ENCODE data around the gene SH3PXD2A. TPM values are rescaled to one million over a fixed set of nuclear protein-coding genes. Genes with fewer than 3 reads are reported as not detected.

Gene SH3PXD2A
- total RNA-seq, 1 donor from 2014 or later = 8.2 TPM

DNA sequence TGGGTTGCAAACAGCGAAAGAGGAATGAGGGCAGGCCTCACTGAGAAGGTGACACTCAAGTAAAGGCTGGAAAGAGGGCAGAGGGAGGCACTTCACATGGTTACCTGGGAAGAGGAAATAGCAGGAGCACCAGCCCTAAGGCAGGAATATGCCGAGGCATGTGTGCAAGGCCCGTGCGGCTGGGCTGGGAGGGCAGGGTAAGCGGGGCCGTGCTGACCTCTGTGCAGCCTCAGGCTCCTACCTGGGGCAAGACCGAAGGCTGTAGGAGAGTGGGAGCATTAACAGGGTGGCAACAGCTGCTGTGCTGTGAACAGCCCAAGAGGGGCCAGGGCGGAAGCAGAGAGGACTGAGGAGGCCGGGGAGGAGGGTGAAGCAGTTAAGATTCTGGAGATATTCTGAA is 24.0 kb upstream of the SH3PXD2A start:
- DNase-seq (ENCODE audit: low read depth) = no peak

DNA sequence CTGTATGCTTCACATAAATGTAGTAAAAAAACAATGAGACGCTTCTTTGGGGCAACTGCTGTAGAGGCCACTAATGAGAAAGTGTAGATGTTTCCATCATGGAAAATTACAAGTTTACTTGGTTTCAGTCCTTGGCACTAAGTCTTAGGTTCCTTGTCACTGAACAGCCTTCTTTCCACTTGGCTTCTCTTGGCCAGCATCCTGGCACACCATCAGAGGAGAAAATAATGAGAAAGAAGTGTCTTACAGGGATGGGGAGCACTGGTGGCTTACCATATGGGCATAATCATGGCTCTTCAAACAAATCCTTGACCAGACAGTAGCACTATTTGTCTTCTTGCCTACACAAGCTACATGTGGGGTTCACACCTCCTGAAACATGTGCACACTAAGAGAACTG is 22.5 kb upstream of the SH3PXD2A start:
- DNase-seq (ENCODE audit: low read depth) = no peak

DNA sequence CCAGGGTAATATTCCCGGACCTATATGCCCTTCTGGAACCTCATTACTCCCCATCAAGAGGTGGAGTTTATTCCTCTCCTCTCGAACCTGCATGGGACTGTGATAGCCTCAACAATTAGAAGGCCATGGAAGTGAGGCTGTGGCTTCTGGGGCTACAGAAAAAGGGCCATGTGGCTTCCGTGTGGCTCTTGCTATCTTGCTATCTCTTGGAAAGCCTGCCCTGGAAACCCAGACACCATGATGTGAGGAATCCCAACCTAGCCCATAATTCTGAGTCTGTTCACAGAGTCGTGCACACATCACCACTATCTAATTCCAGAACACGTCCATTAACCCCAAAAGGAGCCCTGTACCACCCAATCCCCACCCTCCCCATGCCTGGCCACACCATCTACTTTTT is 20.8 kb upstream of the SH3PXD2A start:
- no peak for DNase-seq (ENCODE audit: low read depth)

DNA sequence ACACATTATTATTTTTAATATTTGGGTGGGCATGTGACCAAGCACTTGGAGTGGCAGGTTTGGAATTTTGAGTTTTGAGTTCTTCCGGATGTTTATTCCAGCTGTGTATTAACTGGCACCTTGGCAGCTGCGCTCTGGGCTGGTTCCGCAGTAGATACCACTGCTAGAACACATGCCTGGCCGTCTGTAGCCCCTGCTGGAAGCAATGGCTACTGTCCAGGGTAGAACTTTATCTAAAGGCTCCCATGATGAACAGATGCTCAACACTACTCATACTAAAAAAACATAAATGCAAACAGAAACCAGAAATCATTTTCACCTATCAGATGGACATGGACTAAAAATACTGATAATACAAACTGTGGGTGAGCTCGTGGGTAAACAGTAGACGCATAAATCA is 19.4 kb upstream of the SH3PXD2A start:
- DNase-seq (ENCODE audit: low read depth) = no peak

DNA sequence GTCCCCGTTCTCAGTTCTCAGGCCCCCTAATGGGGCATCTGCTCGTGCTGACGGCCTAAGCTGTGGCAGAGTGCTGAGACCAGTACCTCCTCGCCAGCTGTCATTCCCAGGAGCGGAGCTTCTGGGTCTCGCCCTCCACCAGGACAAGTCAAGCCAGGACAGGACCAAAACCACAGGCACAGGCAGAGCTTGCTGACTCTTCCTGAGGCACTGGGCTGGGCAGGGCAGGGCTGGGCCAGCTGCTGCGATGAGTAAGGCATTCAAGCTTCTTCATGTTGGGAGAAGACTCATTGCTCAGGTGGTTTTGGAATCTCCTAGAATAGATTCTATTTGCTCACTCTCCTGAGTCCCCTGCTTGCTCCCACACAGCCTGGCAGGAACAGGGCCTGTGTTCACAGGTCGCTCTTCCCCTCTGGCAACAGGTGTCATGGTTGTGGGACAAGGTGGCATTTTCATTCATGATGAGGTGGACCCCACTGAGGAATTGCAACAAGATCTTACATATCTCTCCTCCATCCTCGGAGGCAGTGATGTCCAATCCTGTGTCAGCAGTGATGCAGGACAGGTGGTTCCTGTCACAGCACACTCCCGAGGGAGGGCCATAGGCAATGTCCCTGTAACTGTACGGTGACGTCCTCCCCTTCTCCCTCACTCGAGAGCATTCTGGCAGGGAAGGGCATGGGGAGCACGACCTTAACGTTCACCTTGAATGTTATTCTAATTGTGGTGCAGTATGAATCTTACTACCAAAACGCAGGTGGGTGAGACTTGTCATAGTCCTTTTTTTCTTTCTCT is 17.0 kb upstream of the SH3PXD2A start:
- peak; percentile 71 for DNase-seq (ENCODE audit: low read depth)

DNA sequence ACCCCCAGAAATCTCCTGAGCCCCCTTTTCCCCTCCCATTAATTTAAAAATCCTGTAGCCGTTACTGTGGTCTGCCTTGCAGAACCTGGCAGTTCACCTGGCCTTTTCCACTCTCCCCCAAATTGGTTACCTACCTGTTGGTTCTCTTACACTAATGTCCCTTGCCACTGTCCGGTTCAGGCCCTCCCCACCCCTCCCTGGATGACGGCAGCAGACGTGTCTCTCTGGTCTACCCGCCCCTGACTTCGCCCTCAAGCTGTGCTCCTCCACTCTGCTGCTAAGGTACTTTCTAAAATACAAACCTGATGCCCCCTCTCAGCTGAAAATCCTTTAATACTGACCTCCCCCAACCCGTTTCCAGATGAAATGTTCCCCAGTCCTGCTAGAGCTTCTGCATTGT is 15.6 kb upstream of the SH3PXD2A start:
- no peak for DNase-seq (ENCODE audit: low read depth)

DNA sequence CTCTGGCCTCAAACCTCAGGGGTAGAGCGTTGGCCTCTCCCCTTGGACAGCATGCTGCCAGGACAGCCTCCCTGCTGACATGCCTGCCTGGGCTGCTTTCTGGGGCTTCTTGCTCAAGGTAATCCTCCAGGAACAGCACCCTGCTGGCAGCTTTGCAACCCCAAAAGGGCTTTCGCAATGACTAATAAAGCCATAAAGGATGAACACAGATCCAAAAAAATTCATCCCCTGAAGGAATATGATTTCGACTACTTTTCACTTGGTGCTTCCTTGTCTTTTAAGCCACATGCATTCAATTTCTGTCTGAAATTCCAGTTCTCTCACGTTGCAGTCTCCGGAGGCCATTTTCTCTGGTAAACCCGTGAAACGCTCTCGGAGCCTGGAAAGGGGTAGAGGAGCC is 15.1 kb upstream of the SH3PXD2A start:
- DNase-seq (ENCODE audit: low read depth) = no peak

DNA sequence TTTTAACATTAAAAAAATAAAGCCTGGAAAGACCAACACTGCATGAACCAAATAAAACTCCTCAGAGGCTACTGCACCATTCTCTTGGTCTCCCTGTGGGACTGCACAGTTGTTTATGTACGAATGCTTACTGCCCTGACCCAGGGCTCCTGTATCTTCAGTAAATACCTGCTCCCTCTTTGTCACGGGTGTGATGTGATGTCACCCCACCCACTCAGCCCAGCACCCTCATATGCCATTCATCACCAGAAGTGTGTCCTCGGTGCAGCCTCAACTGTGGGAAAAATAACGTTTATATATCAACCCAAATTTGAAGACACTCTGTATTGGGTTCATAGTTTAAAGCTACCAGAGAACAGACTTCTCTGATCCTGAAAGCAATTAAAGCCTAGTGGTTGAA is 14.0 kb upstream of the SH3PXD2A start:
- no peak for DNase-seq (ENCODE audit: low read depth)

DNA sequence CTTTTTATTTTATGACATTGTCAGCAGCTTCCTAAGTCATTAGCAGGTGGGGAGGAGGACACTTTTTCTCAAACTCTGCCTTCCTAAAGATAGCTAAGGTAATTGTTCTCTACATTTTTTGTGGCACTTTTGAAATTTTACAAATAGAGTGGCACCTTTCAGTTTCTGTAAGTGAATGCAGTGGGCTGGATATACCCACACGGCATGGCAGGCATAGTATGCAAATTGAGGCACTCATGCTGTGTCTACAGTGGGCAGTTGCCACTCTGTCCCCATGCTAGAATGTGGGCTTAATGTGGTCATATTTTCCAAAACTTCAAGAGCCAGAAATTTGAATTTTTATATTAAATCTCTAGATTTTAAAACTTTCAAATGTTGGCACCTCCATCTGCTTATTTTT is 12.8 kb upstream of the SH3PXD2A start:
- DNase-seq (ENCODE audit: low read depth) = no peak

DNA sequence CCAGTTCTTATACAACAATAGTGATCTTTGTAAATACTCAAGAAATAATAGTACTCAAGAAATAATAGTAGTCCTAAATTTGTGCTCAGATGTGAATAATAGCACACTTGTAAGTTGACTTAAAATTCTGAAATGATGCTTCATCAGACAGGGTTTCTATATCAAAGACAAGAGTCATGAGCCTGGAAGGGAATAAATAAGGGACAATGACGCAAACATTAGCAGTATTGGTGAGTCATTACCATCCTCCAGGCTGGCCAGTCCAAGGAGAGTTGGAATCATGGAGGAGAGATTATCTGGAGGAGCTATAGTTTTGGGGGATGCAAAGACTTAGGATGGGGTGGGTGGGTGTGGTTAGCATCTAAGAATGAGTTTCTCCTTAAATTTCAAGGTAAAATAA is 6.1 kb upstream of the SH3PXD2A start:
- DNase-seq (ENCODE audit: low read depth) = no peak

DNA sequence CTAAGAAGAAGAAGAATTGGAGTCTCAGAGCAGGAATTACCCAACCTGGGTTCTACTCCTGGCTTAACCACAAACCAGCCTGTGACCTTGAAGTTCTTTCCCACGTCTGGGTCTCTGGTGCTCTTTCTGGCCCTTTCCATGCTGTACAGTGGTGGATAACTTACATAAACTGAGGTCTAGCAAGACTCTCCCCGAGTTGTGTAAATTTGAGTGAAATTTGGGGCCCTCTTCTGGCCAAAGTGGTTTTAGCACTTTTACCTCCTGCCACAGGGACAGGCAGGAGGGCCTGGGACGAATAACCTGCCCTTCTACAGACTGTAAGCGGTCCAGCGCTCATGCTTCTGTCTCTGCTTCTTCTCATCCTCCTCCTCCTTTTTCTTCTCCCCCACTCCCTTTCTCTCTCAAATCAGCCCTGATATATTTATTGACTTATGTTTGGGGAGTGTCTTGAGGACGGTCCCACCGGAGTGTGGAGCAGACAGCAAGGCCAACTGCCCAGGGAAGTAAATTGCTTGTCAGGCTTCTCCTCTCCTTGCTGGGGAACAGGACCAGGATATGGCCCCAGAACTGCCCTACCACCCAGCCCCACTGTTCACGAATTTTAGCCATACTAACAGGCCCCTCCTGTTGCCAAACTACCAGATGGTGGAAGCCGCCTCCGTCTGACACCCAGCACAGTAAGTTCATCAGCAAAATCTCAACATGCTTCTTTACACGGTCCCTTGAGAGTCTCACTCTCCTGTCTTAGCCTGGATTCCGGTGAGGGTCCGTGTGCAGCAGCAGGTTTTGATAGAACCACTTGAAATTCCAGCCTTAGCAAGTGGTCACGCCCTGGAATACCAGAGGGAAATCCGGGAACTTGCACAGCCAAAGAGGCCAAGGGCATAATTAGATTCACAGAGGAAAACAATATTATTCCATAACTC is 4.0 kb upstream of the SH3PXD2A start:
- peak; percentile 69 for DNase-seq (ENCODE audit: low read depth)

DNA sequence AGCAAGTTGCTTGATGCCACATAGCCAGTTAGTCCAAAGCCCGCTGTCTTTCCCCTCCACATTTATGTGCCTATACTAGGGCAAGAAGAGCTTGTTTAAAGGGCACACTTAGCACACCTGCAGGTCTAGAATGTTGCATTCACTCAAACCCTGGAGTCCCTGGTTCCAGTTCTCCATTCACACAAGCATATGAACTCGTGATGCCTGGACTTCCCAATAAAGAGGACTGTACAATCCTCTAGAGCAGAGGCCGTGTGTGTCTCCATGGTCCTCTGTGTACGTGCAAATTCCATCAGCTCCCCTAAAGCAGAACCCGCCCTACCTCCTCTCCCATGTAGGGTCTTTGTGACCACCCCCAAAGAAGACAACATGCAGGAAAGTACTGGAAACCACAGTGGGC is 3.0 kb upstream of the SH3PXD2A start:
- no peak for DNase-seq (ENCODE audit: low read depth)

DNA sequence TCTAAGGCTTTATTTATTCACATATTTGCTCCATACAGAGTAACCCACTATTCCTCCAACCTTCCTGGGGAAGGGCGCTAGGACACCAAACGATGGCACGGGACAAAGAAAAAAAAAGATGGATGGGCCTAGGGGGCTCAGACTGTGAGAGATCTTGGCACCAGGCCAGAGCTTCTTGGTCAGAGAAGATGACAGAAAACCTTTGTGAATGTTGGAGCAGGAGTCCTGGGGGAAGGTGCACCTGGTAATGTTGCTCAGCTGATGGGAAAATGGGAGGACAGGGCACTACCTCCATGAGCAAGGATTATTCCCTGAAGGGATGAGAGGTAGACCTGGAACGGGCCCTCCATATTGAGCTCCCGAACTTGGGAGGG is 1.4 kb upstream of the SH3PXD2A start:
- no peak for DNase-seq (ENCODE audit: low read depth)

DNA sequence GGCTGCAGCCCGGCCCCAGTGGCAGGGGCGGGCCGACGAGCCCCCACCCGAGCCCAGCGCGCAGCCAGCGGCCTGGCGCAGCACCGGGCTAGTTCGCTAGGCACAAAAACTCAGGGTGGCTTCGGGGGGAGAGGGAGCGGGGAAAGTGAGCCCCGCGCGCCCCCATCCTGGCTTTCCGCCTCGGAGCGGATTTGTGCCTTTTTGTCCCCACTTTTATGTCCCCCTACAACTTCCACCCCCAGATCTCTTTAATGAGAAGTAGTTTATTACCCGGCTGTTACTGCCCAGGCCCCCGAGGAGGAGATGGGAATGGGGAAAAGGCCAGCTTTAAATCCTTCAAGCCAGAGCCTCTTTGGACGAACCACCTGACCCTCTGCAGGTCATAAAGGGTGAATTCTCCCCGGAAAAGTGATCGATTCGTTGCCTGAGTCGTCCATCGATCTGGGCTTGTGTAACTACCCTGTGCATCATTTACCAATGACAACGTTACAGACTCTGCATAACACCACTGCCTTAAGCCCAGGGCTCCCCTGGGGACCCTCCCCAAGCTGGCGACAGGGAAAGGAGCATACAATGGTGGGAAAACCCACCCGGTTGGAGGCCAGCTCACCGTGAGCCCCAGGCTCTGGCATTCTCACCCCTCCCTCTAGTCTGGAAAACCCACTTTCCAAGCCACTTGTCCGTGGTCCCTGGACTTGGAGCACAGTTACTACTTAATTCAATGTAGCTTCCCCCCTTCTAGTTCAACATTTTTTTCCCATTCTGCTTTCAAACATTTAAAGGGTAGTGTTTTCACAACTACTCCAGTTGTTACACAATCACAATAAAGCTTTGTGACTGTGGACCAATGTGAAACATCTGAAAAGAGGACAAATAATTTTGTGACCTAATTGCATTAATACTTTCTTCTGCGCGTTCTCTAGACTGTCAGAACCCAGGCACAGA is 748 bp upstream of the SH3PXD2A start:
- DNase-seq (ENCODE audit: low read depth) = no peak

DNA sequence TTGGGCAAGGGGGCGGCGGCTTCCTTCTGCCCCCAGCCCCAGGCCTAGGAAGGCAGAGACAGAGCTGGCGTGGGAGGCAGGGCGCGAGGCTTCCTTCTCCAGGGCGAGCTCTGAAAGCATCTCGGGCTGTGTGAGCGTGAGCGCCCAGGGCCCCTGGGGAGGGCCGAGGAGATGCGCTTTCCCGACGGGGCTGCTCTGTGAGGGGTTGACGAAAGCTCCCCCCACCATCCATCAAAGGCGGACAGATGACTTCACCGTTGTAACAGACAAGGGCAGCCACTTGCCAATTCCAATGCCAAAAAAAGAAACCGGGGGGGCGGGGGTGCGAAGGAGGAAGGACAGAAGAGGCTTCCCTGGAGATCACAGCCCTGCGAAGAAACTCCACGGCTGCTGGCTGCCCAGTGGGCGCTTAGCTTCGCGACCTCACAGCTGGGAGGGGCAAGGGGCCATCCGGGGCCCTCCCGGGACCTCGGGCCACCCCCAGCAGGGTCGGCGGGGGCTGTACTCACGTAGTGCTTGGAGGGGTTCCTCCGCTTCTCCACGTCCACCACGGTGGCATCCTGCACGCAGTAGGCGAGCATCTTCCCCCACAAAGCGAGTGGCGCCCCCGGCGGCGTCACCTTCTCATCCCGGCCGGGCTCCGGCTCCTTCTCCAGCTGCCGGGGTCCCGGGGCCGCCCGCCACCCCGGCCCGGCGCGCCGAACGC is 537 bp downstream of the SH3PXD2A start:
- no peak for DNase-seq (ENCODE audit: low read depth)

DNA sequence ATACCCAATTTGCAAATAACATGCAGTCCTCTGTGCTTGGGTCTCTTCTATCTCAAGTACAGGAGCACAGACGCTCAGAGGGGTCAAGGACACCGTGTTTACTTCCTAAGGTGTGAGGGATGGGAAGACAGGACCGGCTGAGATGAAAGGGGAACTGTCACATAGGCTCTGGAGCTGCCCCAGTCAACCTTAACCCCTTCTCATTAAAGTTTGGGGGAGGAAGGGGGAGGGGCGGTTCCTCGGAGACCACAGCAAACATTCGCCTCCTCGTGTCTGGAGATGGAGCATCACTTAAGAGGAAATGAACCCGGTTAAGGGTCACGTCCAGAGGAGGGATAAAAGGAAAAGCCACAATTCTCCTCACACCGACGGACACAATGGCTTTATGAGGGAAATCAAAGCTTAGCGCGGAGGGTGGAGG is 1.1 kb downstream of the SH3PXD2A start:
- no peak for DNase-seq (ENCODE audit: low read depth)

DNA sequence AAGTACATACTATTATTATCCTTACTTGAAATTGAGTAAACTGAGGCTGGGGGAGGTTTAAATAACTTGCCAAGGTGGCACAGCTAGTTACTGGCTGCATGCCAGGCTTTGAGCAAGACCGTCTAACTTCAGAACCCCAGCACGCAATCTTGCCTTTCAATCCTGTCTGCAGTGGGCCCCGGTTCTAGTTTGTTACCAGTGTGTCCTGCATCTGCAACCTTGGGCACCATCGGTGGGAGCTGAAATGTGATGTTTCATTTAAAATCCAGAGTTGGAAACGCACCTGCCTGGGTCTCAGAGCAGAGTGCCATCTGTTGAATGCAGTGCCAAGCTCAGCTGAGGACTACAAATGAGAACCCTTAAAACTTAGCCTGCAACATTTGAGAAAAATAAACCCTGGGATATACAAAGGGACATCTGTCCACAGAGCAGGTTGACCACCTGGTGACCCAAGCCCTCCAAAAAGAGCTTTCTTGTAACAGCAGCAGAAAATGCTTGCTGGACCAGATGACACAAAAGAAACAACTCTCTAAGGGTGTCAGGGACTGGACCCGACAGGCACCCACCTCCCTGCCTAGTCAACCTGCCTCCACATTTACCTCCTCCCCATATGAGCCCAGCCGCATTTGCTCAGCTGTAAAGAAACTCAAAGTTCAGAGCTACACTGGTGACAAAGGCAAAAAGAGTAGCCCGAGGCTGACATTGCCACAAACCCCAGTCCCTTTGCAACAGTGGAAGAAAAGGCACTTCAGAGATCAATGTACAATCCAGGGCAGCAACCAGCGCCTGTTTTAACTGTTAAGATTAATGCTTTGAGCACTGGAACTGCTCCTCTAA is 1.7 kb downstream of the SH3PXD2A start:
- DNase-seq (ENCODE audit: low read depth) = no peak

DNA sequence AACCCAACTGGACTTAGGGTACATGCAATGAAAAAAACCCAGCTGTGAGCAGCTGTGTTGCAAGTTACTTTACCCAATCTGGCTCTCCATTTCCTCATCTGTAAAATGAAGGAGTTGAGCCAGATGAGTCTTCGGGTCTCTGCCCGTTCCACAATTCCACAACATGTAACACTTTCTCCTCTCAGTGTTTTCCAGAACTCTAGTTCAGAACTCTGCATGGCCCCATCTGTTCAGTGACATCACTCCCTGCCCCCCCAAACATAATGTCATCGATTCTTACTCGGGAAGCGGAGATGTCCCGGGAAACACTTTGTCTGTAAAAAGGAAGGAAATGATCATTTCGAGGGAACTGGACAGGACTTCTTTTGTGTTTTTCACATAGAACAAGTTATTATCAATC is 2.5 kb downstream of the SH3PXD2A start:
- DNase-seq (ENCODE audit: low read depth) = no peak

DNA sequence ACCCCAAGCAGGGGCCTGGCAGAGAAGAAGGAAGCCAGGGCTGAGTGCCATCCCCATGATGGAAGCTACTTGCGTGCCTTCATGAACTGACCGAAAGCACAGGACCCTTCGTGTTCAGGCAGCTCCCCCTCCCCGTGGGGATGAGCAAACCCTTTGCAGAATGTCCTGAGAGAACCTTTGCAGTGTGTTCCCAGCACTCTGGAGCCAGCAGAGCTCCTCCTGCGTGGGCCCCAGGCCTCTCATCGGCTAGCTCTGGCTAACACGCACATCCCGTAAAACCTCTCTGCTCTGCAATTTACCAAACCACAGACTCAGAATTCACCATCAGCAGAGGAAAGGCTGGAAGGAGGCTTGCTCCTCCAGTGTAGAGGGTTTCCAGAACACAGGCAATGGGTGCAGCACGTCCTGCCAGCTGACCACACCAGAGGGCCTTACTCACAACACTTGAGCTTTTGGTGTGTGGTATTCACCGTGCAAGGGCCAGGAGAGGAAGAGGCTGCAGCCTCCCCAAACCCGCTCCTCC is 3.1 kb downstream of the SH3PXD2A start:
- DNase-seq (ENCODE audit: low read depth) = no peak

DNA sequence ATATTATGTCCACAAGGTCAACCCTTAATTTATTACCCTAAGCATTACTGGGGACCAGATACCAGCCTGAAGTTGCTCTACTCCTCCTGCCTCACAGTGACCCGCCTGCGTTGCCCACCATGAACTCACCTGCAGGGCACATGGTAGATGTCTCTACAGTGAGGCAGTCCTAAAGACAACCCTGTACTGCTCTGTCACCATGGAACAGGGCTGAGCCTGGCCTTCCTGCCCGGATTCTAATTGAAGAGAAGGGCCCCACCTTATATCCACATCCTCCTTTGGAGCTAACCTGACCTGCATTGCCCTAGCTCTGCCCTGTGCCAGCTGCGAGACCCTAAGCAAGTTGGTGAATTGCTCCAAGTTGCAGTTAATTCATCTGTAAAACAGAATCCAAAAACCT is 4.1 kb downstream of the SH3PXD2A start:
- no peak for DNase-seq (ENCODE audit: low read depth)

All from renal cortical epithelial cell (primary cell).